WTC11 (cell line): ENCODE data around the gene PRDM12.

Experiments used
- FOXK1 ChIP-seq: sonication (generic); formaldehyde crosslinking; IDR thresholded peaks from 2 replicates; pipeline ENCODE4 v1.8.0; 2022; ENCODE audit warnings: mild to moderate bottlenecking, moderate library complexity, missing genetic modification reagents
- GABPB1 ChIP-seq: sonication (generic); formaldehyde crosslinking; IDR thresholded peaks from 2 replicates; pipeline ENCODE4 v1.8.1; 2023; ENCODE audit warnings: mild to moderate bottlenecking, missing genetic modification reagents
- MYBL2 ChIP-seq: sonication (generic); formaldehyde crosslinking; IDR thresholded peaks from 2 replicates; pipeline ENCODE4 v1.8.1; 2023; ENCODE audit warnings: mild to moderate bottlenecking, moderate library complexity, missing genetic modification reagents
- NR2C2 ChIP-seq: sonication (generic); formaldehyde crosslinking; IDR thresholded peaks from 2 replicates; pipeline ENCODE4 v1.8.0; 2022; ENCODE audit warnings: mild to moderate bottlenecking, missing genetic modification reagents
- SMAD3 ChIP-seq: sonication (generic); formaldehyde crosslinking; IDR thresholded peaks from 2 replicates; pipeline ENCODE4 v1.8.0; 2022; ENCODE audit warnings: missing genetic modification reagents, mild to moderate bottlenecking, borderline replicate concordance
- SP1 ChIP-seq: sonication (generic); formaldehyde crosslinking; conservative IDR thresholded peaks from 2 replicates; pipeline ENCODE4 v1.8.1; 2022; ENCODE audit warnings: missing genetic modification reagents
- ZNF317 ChIP-seq: sonication (generic); formaldehyde crosslinking; IDR thresholded peaks from 2 replicates; pipeline ENCODE4 v1.8.1; 2023; ENCODE audit warnings: low read depth, mild to moderate bottlenecking, moderate library complexity, missing genetic modification reagents, borderline replicate concordance
- ZNF671 ChIP-seq: fragments of 250-450 bp; sonication (Bioruptor Pico); IDR thresholded peaks from 2 replicates; pipeline ENCODE4 v1.8.0; 2021; ENCODE audit warnings: mild to moderate bottlenecking
- TF ChIP-seq, protein P1 (sequence below): fragments of 200-600 bp; IDR thresholded peaks from 2 replicates; pipeline ENCODE4 v1.8.0; 2022; ENCODE audit warnings: antibody characterized with exemption
- TF ChIP-seq, protein P2 (sequence below): sonication (generic); formaldehyde crosslinking; conservative IDR thresholded peaks from 2 replicates; pipeline ENCODE4 v1.8.1; 2022; ENCODE audit warnings: mild to moderate bottlenecking, missing genetic modification reagents
- TF ChIP-seq, protein P3 (sequence below): sonication (generic); formaldehyde crosslinking; IDR thresholded peaks from 2 replicates; pipeline ENCODE4 v1.8.1; 2023; ENCODE audit warnings: mild to moderate bottlenecking, missing genetic modification reagents, moderate library complexity
- TF ChIP-seq, protein P4 (sequence below): sonication (generic); formaldehyde crosslinking; IDR thresholded peaks from 2 replicates; pipeline ENCODE4 v1.8.1; 2023; ENCODE audit warnings: mild to moderate bottlenecking, moderate library complexity, missing genetic modification reagents

DNA sequence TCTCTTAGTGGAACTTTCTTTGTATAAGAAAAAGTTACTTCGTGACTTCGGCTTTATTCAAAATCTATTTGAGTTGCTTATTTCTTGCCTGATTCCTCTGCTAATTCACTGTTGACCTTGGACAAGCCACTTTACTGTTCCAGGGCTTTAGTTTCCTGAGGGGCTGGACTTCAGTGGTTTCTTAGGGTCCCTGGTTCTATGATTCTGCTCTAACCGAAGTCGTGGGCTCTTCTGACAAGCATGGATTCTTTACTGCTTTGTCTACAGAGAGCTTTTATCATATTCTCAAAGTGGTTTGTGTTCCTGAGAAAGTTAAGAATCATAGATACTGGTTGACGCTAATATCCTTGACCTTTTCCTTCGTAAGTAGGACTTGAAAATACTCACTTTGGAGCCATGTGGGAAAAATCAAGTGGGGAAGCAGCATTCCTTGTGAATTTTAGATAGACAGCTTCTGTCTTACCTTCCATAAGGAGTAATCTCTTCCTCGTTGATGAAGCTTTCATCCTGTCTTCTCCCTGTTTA, 50.3 kb downstream of the PRDM12 start:
- TF ChIP-seq, protein P1, sequence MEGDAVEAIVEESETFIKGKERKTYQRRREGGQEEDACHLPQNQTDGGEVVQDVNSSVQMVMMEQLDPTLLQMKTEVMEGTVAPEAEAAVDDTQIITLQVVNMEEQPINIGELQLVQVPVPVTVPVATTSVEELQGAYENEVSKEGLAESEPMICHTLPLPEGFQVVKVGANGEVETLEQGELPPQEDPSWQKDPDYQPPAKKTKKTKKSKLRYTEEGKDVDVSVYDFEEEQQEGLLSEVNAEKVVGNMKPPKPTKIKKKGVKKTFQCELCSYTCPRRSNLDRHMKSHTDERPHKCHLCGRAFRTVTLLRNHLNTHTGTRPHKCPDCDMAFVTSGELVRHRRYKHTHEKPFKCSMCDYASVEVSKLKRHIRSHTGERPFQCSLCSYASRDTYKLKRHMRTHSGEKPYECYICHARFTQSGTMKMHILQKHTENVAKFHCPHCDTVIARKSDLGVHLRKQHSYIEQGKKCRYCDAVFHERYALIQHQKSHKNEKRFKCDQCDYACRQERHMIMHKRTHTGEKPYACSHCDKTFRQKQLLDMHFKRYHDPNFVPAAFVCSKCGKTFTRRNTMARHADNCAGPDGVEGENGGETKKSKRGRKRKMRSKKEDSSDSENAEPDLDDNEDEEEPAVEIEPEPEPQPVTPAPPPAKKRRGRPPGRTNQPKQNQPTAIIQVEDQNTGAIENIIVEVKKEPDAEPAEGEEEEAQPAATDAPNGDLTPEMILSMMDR, result no peak
- TF ChIP-seq NR2C2 (CRISPR knock-in tag) (no peak), MYBL2 (no peak), ZNF671 (CRISPR knock-in tag) (no peak), FOXK1 (CRISPR knock-in tag) (no peak), GABPB1 (CRISPR knock-in tag) (no peak), SMAD3 (CRISPR knock-in tag) (no peak), SP1 (CRISPR knock-in tag) (no peak), ZNF317 (CRISPR knock-in tag) (no peak)
- TF ChIP-seq, protein P2, sequence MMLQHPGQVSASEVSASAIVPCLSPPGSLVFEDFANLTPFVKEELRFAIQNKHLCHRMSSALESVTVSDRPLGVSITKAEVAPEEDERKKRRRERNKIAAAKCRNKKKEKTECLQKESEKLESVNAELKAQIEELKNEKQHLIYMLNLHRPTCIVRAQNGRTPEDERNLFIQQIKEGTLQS, result no peak
- TF ChIP-seq, protein P3, sequence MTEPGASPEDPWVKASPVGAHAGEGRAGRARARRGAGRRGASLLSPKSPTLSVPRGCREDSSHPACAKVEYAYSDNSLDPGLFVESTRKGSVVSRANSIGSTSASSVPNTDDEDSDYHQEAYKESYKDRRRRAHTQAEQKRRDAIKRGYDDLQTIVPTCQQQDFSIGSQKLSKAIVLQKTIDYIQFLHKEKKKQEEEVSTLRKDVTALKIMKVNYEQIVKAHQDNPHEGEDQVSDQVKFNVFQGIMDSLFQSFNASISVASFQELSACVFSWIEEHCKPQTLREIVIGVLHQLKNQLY (CRISPR knock-in tag), result no peak
- TF ChIP-seq, protein P4, sequence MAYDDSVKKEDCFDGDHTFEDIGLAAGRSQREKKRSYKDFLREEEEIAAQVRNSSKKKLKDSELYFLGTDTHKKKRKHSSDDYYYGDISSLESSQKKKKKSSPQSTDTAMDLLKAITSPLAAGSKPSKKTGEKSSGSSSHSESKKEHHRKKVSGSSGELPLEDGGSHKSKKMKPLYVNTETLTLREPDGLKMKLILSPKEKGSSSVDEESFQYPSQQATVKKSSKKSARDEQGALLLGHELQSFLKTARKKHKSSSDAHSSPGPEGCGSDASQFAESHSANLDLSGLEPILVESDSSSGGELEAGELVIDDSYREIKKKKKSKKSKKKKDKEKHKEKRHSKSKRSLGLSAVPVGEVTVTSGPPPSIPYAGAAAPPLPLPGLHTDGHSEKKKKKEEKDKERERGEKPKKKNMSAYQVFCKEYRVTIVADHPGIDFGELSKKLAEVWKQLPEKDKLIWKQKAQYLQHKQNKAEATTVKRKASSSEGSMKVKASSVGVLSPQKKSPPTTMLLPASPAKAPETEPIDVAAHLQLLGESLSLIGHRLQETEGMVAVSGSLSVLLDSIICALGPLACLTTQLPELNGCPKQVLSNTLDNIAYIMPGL (CRISPR knock-in tag), result no peak
